Esophagus squamous epithelium (tissue), 5 donors: ENCODE results near the gene STAC. TPM values are rescaled to one million over a fixed set of nuclear protein-coding genes. Genes with fewer than 3 reads are reported as not detected.

Experiments used
- DNase-seq: peaks from one replicate; lab custom pipeline; 2025; lab: John Stamatoyannopoulos, UW
- H3K27ac ChIP-seq, 4 donors: fragments of 200-600 bp; sonication (generic); one replicate each; pipeline ENCODE4 v1.5.1; 2016 to 2019; ENCODE audit warnings: mild to moderate bottlenecking in 1 of 4
- H3K27me3 ChIP-seq, 4 donors: fragments of 200-600 bp; sonication (generic); 1 replicate in 3 of 4; 2 replicates in 1 of 4; pipeline versions ENCODE4 v1.5.1 to v1.6.0; 2017 to 2021; ENCODE audit warnings: antibody characterized with exemption in 1 of 4
- H3K36me3 ChIP-seq, 3 donors: fragments of 200-600 bp; sonication (generic); one replicate each; pipeline ENCODE4 v1.5.1; 2016 to 2019
- H3K4me1 ChIP-seq, 3 donors: fragments of 200-600 bp; sonication (generic); one replicate each; pipeline ENCODE4 v1.5.1; 2017 to 2019
- H3K4me3 ChIP-seq, 4 donors: fragments of 200-600 bp; sonication (generic); 1 replicate in 3 of 4; 2 replicates in 1 of 4; pipeline ENCODE4 v1.5.1; 2016 to 2019; ENCODE audit warnings: mild to moderate bottlenecking in 2 of 4, moderate library complexity in 1 of 4
- H3K9me3 ChIP-seq, 3 donors: fragments of 200-600 bp; sonication (generic); one replicate each; pipeline ENCODE4 v1.5.1; 2016 to 2019
- POLR2A ChIP-seq, 4 donors: fragments of 450-650 bp; IDR thresholded peaks; one replicate each; pipeline ENCODE4 v1.6.1; 2017; ENCODE audit warnings: antibody characterized with exemption in 4 of 4, mild to moderate bottlenecking in 4 of 4, moderate library complexity in 3 of 4
- WGBS, 2 donors: methylation state at CpG; one replicate each; pipeline ENCODE4 v1.1.5; 2018; 5-methylcytosine and 5-hydroxymethylcytosine counted together
- intact Hi-C: fragments of 100-400 bp; cut with DNase I; formaldehyde crosslinking; loops from one replicate; pipeline ENCODE4 v1.15.0; 2022
- total RNA-seq, 4 donors: library from RNA; depleted of rRNA; stranded (reverse); fragments of >200 nt; gene quantifications; one replicate each; pipeline ENCODE4 v1.1.0, GENCODE V29; 2016
- TF ChIP-seq, protein P1 (sequence below), 6 experiments: fragments of 450-650 bp in 4 of 6; fragments of 200-600 bp in 2 of 6; sonication (generic) in 2 of 6; IDR thresholded peaks; one replicate each; pipeline ENCODE4 v1.5.1; 2016 to 2019; ENCODE audit warnings: antibody characterized with exemption in 6 of 6, mild to moderate bottlenecking in 4 of 6, moderate library complexity in 4 of 6
- donor health status: DM: yes; HTN: yes; CAD: no.

STAC gene
- total RNA-seq, 4 donors from 2014 or later = 0.15 to 0.79 (median 0.46) TPM

GRCh38 chr3:36542186-36542585 lies 161.9 kb downstream of the STAC start:
- Histone ChIP-seq H3K4me3 (no peak overlapping the region), H3K9me3 (no peaks in the 10 kb centered on the region), H3K36me3 (no peaks in the 10 kb centered on the region), H3K27me3 (no peaks in the 10 kb centered on the region), H3K4me1 (no peaks in the 10 kb centered on the region), H3K27ac (no peak overlapping the region)
- TF ChIP-seq, protein P1, sequence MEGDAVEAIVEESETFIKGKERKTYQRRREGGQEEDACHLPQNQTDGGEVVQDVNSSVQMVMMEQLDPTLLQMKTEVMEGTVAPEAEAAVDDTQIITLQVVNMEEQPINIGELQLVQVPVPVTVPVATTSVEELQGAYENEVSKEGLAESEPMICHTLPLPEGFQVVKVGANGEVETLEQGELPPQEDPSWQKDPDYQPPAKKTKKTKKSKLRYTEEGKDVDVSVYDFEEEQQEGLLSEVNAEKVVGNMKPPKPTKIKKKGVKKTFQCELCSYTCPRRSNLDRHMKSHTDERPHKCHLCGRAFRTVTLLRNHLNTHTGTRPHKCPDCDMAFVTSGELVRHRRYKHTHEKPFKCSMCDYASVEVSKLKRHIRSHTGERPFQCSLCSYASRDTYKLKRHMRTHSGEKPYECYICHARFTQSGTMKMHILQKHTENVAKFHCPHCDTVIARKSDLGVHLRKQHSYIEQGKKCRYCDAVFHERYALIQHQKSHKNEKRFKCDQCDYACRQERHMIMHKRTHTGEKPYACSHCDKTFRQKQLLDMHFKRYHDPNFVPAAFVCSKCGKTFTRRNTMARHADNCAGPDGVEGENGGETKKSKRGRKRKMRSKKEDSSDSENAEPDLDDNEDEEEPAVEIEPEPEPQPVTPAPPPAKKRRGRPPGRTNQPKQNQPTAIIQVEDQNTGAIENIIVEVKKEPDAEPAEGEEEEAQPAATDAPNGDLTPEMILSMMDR (IDR thresholded peaks at IDR 0.05) = no peak
- TF ChIP-seq POLR2A (IDR thresholded peaks at IDR 0.05) = no peak
- WGBS, 2 donors = 35 to 51% methylated on average over 2 of the region's 2 CpGs
- DNase-seq = no peak
- intact Hi-C loops = no loop called here

- WGBS, 2 donors = 75 to 83% methylated on average over 5 of the region's 5 CpGs
- no peak for DNase-seq
- H3K36me3 ChIP-seq = no peaks in the 10 kb centered on the region
- no peaks in the 10 kb centered on the region for H3K4me1 ChIP-seq
- no peak overlapping the region for H3K4me3 ChIP-seq
- no peaks in the 10 kb centered on the region for H3K9me3 ChIP-seq
- H3K27me3 ChIP-seq = no peaks in the 10 kb centered on the region
- H3K27ac ChIP-seq = no peak overlapping the region
- intact Hi-C loops = no loop called here
- no peak for TF ChIP-seq POLR2A (IDR thresholded peaks at IDR 0.05)
- TF ChIP-seq, protein P1 (IDR thresholded peaks at IDR 0.05) = no peak
Measured at GRCh38 chr3:36543276-36543997, 163.1 kb downstream of the STAC start.

GRCh38 chr3:36546226-36546625 lies 165.9 kb downstream of the STAC start:
- Histone ChIP-seq H3K27ac (no peak overlapping the region), H3K4me3 (no peak overlapping the region), H3K27me3 (no peaks in the 10 kb centered on the region), H3K4me1 (no peaks in the 10 kb centered on the region), H3K9me3 (no peaks in the 10 kb centered on the region), H3K36me3 (no peaks in the 10 kb centered on the region)
- 25 to 30% methylated on average over 2 to 5 of the region's 5 CpGs for WGBS, 2 donors
- TF ChIP-seq POLR2A (IDR thresholded peaks at IDR 0.05) = no peak
- TF ChIP-seq, protein P1 (IDR thresholded peaks at IDR 0.05) = no peak
- intact Hi-C loops = no loop called here
- DNase-seq = no peak

GRCh38 chr3:36548712-36549111 lies 168.4 kb downstream of the STAC start:
- Histone ChIP-seq H3K4me1 (no peaks in the 10 kb centered on the region), H3K36me3 (no peaks in the 10 kb centered on the region), H3K27me3 (no peaks in the 10 kb centered on the region), H3K4me3 (no peak overlapping the region), H3K9me3 (no peaks in the 10 kb centered on the region), H3K27ac (no peak overlapping the region)
- TF ChIP-seq POLR2A (IDR thresholded peaks at IDR 0.05) = no peak
- TF ChIP-seq, protein P1 (IDR thresholded peaks at IDR 0.05) = no peak
- no peak for DNase-seq
- 60 to 81% methylated on average over 2 of the region's 2 CpGs for WGBS, 2 donors
- intact Hi-C loops = no loop called here

- 50 to 53% methylated on average over 2 of the region's 2 CpGs for WGBS, 2 donors
- Histone ChIP-seq H3K9me3 (no peaks in the 10 kb centered on the region), H3K4me3 (no peak overlapping the region), H3K36me3 (no peaks in the 10 kb centered on the region), H3K27me3 (no peaks in the 10 kb centered on the region), H3K4me1 (no peaks in the 10 kb centered on the region), H3K27ac (no peak overlapping the region)
- no peak for DNase-seq
- no peak for TF ChIP-seq POLR2A (IDR thresholded peaks at IDR 0.05)
- TF ChIP-seq, protein P1 (IDR thresholded peaks at IDR 0.05) = no peak
- intact Hi-C loops = no loop called here
Measured at GRCh38 chr3:36557021-36557707, 176.9 kb downstream of the STAC start.
